ENCODE measurements around the gene SRC.

The SRC gene

DNA sequence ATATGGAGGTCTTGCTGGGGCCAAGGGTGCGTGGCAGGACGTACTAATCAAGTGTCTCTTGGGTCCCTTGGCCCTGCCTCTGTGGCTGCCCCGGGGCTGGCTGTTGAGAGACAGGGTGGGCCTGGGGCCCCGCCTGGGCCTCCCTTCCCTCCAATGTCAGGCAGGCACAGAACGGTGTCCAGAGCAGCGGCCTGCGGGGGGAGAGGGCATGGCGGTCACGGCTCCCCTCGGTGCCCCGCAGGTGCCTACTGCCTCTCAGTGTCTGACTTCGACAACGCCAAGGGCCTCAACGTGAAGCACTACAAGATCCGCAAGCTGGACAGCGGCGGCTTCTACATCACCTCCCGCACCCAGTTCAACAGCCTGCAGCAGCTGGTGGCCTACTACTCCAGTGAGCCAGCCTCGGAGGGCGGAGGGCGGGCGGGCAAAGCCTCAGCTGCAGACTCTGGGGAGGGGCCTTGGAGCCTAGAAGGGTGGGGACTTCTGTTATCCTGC, 50.0 kb downstream of the SRC start:
- DNase-seq (ENCODE audit: low spot score): no peak

DNA sequence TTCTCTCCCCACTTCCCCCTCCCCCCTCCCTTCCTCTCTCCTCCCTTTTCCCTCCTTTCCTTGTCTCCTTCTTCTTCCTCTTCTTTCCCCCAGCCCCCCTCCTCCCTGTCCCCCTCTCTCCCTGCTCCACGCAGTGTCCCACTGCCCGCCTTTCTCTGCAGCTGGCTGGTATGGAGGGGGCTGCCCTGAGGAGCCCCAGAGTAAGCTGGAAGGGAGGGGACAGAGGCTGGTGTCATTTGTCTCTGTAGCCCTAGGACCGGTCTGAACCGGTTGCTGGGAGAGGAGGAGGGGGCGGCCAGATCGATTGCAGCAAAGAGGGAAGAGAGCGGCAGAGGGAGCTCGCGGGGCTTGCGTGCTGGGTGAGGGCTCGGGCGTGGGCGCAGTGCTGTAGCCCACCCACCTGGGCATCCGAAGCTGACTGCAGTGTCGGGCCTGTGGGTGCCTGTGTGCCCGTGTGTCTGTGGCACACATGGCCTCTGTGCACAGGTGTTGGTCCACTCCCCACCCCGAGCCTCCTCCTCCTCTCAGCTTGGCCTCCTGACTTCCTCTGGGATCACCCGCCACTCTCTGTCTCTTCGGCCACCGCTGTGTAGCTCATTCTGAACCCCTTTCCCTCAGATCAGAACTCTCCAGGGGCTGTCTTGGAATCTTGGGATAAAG, 50.6 kb downstream of the SRC start:
- DNase-seq (ENCODE audit: low spot score): no peak

DNA sequence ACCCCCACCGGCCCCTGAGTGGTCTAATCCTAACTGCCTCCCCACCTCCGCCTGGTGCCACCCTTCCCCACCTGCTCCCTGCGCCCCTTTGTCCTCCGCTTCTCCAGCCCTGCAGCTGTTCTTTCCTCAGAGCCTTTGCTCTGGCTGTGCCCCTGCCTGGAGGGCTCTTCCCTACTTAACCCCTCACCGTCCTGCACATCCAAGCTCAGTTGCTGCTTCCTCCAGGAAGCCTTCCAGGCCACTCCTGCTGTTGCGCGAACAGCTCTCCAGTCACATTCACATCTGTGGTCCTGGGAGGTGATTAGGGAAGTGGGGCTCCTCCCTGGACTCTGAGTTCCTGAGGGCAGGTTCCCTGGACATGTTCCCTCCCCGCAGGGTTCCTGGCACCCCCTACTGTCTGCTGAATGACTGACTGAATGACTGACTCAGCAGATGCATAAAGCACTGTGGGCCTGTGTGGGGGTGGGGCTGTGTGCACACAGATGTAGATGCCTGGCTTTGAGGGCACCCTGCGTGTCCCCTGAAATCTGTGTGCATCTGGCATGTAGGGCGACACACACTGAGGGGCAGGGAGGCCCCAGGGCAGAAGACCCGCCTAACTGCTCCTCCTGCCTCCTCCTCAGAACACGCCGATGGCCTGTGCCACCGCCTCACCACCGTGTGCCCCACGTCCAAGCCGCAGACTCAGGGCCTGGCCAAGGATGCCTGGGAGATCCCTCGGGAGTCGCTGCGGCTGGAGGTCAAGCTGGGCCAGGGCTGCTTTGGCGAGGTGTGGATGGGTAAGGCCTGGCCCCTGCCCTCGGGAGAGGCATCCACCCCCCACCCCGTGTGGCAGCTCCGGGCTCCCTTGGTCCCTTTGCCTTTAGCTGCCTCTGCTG, 51.4 kb downstream of the SRC start:
- DNase-seq (ENCODE audit: low spot score): no peak

DNA sequence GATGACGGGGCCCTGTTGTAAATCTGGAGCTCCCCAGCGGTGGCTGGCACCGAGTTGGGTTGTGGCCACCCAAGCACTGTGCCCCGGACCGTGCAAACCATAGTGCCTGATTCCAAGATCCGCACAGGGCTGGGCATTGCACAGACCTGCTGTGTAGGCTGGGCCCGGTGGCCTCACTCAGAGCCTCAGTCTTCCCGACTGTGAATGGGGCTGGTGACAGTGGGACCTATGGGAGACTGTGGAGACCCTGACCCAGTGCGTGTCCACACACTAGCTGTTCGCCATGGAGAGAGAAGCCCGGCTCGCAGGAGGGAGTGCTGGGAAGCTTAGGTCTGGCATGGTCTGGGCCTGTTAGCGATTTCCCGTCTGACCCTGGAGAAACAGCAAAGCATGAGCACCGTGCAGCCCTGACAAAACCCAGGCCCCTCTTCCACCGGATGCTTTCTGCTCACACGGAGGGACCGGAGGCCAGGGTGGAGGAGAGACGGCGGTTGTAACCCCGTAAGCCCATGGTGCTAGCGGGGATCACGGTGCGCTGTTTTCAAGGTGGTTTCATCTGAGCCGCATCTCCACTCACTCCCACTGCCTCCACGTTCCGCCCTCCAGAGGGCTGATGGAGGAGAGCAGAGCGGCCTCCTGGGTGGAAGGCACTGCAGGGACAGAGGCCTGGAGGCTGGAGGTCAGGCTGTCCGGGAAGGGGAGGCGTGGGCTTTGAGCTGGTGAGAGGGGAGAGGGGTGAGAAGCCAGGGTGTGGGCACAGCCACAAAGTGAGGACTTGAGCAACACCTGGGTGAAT, 52.2 kb downstream of the SRC start:
- DNase-seq (ENCODE audit: low spot score): no peak

DNA sequence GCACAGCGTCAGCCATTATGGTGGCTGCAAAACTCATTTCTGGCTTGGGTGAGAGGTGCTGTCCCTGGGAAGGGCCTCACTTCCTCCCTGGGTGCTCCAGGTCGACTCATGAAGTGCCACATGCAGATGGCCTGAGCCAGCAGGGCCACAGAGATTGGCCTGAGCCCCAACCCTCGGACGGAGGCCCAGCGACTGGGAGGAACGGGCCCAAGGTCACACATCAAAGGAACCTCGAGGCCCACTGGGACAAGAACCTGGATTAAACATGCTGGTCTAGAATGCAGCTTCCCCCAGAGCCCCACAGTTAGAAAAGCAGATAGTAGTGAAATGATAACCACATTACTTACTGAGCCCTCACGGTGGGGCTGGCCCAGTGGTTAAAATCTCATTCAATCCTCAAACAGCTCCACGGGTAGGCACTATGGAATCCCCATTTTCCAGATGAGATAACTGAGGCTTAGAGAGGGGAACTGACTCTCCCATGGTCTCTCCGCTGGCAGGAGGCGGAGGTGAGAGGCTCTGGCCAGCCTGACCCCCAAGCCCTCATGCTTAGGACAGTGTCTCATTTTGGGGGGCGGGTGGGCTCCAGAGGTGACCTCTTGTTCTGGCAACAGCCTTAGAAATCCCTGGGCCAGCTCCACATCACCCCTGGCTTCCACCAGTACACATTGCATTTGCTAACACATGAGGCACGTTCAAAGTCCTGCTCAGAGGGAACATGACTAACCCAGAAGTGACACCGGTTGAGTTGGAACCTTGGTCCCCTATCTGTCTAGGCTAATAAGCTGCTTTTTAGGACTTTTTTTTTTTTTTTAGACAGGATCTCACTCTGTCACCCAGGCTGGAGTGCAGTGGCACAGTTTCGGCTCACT, 53.0 kb downstream of the SRC start:
- no peak for DNase-seq (ENCODE audit: low spot score)

DNA sequence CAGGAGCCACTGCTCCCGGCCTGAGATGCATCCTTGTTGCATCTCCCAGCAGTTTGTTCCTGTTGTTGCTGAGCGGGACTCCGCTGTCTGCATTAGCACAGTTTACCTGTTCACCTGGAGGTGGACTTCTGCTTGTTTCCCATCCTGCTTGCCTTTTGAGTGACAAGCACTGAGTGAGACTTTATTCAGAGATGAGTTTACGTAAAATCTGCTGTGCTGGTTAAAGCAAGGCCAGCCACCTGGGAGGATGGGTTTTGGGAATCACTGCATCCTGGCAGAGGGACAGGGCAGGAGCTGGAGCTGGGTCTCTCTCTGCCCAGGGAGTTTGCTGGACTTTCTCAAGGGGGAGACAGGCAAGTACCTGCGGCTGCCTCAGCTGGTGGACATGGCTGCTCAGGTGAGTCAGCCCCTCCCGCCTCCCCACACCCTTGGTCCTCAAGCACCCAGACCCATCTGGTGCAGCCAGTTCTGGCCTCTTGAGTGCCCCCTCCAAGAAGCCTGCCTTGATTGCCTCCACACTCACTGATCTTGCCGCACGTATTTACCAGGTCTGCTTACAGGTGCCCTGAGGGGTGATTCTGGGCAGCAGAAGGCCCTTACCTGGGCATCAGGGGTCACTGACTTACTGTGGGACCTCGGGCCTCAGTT, 55.5 kb downstream of the SRC start:
- DNase-seq (ENCODE audit: low spot score): no peak

DNA sequence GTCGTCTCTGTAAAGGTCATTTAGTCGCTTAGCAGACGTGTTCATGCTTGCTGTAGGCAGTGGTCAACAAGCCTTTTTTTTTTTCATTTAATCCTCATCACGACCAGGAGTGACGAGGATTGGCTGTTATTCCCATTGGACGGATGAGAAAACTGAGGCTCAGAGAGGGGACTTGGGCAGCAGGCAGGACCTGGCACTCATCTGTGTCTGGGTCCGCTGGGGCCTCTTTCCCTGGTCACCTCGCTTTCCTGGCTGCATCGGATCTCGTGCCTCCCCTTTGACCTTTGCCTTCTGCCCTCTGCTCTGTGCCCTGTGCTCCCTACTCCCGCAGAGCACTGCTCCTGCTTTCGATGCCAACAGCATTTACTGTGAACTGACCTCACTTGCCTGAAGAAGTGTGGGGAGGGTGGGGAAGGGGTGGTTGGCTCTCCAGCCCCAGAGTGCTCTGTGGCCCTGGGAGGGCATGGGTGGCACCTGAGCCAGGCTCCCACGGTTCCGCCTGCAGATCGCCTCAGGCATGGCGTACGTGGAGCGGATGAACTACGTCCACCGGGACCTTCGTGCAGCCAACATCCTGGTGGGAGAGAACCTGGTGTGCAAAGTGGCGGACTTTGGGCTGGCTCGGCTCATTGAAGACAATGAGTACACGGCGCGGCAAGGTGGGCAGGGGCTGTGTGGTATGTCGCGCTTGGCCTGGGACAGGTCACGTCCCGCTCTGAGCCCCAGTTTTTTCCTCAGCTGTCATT, 56.2 kb downstream of the SRC start:
- no peak for DNase-seq (ENCODE audit: low spot score)

DNA sequence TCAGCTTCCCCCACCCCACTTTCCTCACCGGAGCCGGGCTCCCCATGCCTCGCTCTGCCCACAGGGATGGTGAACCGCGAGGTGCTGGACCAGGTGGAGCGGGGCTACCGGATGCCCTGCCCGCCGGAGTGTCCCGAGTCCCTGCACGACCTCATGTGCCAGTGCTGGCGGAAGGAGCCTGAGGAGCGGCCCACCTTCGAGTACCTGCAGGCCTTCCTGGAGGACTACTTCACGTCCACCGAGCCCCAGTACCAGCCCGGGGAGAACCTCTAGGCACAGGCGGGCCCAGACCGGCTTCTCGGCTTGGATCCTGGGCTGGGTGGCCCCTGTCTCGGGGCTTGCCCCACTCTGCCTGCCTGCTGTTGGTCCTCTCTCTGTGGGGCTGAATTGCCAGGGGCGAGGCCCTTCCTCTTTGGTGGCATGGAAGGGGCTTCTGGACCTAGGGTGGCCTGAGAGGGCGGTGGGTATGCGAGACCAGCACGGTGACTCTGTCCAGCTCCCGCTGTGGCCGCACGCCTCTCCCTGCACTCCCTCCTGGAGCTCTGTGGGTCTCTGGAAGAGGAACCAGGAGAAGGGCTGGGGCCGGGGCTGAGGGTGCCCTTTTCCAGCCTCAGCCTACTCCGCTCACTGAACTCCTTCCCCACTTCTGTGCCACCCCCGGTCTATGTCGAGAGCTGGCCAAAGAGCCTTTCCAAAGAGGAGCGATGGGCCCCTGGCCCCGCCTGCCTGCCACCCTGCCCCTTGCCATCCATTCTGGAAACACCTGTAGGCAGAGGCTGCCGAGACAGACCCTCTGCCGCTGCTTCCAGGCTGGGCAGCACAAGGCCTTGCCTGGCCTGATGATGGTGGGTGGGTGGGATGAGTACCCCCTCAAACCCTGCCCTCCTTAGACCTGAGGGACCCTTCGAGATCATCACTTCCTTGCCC, 57.4 kb downstream of the SRC start:
- DNase-seq (ENCODE audit: low spot score): no peak

DNA sequence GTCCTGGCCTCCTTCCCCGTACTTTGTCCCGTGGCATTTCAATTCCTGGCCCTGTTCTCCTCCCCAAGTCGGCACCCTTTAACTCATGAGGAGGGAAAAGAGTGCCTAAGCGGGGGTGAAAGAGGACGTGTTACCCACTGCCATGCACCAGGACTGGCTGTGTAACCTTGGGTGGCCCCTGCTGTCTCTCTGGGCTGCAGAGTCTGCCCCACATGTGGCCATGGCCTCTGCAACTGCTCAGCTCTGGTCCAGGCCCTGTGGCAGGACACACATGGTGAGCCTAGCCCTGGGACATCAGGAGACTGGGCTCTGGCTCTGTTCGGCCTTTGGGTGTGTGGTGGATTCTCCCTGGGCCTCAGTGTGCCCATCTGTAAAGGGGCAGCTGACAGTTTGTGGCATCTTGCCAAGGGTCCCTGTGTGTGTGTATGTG, 58.5 kb downstream of the SRC start:
- DNase-seq (ENCODE audit: low spot score): no peak

DNA sequence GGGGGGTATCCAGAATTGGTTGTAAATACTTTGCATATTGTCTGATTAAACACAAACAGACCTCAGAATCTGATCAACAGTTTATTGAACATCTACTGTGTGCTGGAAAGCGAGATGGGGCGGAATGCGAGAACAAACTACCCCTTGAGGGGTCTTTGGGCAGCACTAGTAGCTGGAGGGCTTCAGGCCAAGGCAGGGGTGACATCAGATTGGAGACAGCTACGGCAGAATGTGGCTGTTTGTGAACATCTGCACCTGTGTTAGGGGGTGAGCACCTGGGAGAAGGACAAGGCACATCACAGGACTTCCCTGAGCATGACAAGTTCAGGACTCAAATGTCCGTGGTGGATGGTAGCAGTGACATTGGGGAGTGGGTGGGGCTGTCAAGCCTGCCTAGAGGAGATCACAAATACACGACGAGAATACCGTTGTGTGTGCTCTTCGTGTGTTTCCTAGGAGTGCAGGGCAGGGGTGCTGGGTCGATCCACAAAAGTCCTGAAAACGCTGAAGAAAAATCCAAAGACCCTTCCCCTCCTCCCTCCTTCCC, 59.5 kb downstream of the SRC start:
- no peak for DNase-seq (ENCODE audit: low spot score)

DNA sequence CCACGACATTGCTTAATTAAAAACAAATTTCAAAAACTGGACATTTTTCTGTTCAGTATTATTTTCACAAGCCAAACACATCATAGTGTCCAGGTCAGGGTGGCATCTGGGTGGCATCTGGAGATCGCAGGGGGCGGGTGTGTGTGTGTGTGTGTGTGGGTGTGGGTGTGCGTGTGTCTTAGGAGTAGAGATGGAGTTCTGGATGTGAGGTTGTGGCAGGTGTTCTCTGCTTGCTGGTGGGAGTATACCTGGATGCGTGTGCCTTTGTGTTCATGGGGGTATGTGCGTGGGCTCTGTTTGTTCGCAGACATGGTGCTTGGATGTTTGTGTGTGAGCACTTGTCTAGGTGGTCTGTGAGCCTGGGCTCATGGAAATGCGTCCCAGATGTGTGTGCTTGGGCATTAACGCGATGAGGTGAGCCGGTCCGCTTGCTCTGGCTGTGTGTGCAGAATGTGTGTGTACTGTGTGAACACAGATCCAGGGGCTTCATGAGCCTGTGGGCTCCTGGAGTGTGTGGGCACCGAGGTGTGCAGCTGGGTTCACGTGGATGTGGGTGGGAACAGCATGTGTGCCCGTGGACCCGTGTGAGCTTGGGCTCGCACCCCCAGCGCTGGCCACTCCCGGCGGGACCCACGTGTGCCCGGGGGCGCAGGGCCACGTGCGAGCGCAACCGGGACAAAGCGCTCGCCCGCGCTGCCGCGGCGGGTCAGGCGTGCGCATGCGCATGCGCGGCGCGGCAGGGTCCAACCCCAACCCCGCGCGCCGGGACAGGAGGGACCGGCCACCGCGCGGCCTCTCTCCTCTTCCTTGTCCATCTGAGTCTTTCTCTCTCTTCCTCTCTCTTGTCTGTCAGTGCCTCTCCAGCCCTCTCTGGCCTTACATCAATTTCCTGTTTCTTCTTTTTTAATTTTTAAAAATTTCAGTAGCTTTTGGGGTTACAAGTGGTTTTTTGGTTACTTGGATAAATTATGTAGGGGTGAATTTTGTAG, 60.4 kb downstream of the SRC start:
- DNase-seq (ENCODE audit: low spot score): peak; percentile 57

DNA sequence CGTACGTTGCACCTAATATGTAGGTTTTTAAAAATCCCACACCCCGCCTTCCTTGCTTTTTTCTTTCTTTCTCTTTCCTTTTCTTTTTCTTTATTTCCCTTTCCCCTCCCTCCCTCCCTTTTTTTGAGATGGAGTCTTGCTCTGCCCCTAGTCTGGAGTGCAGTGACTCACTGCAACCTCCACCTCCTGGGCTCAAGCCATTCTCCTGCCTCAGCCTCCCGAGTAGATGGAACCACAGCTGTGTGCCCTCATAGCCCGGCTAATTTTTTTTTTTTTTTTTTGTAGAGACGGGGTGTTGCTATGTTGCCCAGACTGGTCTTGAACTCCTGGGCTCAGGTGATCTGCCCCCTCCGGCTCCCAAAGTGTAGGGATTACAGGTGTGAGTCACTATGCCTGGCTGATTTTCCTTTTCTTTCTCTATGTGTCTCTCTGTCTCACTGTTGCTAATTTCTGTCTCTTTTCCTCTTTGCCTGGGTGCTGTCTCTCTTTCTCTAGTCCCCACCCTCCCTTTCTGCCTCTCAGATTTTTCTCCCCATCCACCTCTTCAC, 61.2 kb downstream of the SRC start:
- DNase-seq (ENCODE audit: low spot score): no peak

DNA sequence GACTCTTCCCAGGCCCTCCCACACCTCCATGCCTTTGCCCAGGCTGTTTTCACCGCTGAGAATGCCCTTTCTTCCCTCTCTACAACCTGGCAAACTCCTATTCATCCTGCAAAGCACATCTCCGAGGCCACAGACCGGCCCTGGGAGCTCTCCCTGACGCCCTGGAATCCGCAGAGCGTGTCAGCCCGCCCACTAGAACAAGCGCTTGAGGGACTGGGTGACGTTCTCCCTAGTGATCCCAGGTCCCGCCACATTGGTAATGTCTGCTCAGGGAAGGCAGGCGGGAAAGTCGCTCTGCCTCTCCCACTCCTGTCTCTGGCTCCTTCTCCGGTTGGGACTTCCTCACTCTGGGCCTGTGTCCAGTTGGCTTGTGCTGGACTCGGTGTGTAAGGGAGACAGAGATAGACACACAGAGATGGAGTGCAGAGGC, 61.6 kb downstream of the SRC start:
- DNase-seq (ENCODE audit: low spot score): no peak

DNA sequence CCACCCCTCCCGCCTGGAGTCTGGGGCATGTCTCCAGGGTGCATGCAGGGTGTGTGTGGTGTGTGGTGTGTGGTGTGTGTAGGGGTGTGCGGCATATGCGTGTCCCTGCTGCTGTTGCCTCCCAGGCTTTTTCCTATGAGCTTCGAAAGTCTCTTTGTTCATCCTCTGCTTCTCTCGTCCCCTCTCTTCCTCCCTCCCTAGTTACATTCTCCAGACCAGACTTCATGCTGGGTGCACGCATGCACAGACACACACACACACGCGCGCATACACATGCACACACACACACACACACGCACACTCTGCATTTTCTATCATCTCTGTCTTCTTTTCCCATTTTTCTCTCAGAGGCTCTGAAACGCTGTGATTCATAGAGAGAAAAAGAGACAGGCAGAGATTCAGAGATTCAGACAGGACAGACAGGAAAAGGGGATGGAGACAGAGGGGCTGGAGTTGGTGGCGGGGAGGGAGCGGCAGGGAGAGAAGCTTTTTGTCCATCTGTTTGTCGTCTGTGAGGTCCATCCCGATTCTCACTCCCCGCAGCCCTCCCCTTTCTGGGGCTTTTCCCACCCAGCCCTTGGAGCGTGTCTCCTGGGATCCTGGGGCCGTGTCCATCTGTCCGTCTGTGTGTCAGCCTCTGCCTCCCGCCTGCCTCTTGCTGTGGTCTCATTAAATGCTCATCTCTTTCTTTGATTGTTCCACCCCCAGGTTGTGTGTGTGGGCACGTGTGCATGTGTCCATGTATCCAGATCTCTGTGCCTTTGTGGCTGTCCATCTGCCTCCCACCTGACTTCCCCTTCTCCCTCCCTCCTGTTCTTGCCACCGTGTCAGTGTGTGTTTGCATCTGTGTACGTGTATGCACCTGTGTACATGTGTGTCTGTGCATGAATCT, 62.6 kb downstream of the SRC start:
- DNase-seq (ENCODE audit: low spot score): no peak

DNA sequence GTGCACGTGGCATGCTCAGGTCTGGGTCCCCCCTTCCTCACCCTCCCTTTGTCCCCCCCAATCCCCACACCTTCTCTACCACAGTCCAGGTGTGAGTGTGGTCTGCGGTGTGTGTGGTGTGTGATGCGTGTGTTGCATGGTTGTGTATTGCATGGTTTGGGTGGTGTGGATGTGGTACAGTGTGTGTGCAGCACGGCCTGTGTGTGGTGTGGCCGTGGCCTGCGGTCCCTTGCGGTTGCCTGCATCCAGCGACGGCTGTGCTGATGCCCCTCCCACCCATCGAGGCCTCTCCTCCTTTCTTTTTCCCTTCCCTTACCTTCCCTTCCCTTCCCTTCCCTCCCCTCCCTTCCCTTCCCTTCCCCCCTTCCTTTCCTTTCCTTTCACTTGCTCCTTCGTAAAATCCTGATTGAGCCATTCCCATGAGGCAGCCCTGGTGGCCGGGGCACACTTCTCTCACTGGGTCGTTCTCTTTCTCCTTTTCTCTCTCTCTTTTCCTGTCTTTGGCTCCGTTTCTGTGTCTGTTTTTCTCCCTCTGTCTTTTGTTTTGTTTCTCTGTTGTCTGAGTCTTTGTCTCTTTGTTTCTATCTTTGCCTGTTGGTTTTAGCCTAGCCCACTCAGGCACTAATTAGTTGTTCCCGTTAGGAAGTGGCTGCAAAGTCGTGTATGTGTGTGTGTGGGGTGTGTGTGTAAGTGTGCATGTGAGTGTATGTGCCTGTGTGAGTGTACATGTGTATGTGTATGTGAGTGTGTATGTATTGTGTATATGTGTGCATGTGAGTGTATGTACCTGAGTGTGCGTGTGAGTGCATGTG, 65.7 kb downstream of the SRC start:
- DNase-seq (ENCODE audit: low spot score): no peak

DNA sequence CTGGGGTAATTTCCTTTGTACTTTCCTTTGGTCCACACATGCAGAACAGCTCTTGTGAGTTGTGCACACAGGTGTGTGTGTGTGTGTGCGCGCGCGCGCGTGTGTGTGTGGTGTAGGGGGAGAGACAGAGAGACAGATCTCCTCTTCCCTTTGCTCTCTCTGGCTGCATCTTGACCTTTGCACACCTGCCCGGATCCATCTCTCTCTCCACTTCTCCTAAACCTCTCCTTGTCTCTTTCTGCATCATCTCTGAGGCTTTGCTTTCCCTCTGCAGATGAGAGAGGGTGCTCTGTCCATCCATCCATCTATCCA, 67.0 kb downstream of the SRC start:
- no peak for DNase-seq (ENCODE audit: low spot score)
